ENCODE data around the gene DNAH8.
"Not testable (repeated sequence)": the region's sequence is repeated elsewhere in the genome, so short reads cannot be mapped to it uniquely, and the experiment has no call there.

Gene DNAH8

DNA sequence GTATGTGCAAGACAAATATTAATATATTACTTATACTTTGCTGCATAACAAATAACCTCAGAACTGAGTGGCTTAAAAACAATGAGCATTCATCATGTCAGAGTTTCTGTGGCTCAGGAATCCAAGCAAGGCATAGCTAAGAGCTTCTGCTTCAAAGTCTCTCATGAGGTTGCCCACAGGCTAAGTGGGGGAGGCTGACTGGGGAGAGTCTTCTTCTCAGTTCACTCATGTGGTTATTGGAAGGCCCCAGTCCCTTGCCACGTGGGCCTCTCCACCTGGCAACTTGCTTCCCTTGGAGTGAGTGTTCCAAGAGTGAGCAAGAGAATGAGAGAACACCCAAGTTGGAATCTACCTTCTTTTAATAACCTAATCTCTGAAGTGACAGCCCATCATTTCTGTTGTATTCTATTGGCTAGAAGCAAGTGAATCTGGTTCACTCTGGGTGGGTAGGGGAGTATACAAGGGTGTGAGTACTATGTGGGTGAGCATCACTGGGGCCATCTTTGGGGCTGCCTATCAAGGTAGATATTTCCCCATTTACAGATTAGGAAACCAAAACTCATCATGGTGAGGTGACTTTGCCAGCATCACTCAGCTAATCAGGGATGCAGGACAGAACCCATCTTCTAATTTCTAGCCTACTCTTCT, 36.0 kb downstream of the DNAH8 start:
- no peak for DNase-seq

GRCh38 chr6:38753707-38754106, 38.6 kb downstream of the DNAH8 start:
- DNase-seq = no peak

DNA sequence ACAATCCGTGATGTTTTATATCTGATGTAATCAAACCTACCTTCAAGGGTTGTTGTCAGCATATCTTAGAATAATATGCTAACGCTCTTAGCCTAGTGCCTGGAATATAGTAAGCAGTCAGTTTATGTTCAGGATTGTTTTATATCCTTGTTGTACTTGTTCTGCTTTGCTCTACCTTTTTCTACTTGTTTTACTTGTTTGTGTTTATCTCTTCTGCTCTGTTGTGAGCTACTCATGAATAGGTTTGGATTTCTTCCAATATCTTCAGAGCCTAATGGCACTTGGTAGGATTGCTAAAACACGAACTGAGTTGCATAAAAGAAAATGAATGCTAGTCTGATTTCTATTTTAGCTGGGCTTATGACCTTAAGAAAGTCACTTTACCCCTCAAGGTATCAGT, 40.1 kb downstream of the DNAH8 start:
- no peak for DNase-seq

GRCh38 chr6:38755874-38756273, 40.8 kb downstream of the DNAH8 start:
- DNase-seq = no peak

- DNase-seq = no peak
Observed at GRCh38 chr6:38760097-38760496, 45.0 kb downstream of the DNAH8 start.

GRCh38 chr6:38762848-38763247, 47.7 kb downstream of the DNAH8 start:
- no peak for DNase-seq

- DNase-seq = no peak
Observed at GRCh38 chr6:38767560-38767959, 52.4 kb downstream of the DNAH8 start.

DNA sequence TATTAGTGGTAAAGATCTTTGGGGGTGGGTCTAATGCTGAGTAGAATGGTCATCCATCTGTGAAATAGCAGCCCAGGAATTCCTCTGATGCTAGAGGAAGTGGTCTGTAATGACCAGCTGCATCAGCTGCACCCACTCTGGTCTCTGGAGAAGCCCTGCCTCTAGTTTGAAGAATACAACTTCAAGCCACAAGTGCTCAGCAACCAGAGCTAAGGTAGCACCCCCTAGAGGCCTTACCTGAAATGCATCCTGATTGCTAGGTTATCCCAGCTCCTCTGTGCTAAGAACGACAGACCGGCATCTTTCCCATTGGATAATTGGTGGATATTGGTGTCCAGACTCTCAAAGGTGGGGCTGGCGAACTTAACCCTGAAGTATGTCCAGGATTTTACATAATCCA, 58.2 kb downstream of the DNAH8 start:
- DNase-seq = no peak

- no peak for DNase-seq
Observed at GRCh38 chr6:38774929-38775707, 60.0 kb downstream of the DNAH8 start.

DNA sequence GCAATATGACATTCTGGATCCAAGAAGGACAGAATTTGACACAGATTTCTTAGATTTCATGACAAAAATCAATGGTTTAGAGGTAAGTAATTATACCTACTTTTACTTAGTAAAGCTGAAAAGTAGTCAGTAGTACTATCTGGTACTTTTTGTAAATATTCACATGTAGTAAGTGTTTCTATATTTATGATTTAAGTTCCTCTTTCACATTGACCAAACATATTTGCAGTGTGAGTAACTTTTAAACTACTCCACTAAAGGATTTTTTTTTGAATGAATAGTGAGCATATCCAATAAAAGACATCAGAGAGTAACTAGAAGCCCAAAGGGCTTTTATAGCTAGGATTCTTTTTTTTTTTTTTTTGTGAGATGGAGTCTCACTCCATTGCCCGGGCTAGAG, 60.8 kb downstream of the DNAH8 start:
- DNase-seq = no peak

- no peak for DNase-seq
Observed at GRCh38 chr6:38776515-38776914, 61.4 kb downstream of the DNAH8 start.

DNA sequence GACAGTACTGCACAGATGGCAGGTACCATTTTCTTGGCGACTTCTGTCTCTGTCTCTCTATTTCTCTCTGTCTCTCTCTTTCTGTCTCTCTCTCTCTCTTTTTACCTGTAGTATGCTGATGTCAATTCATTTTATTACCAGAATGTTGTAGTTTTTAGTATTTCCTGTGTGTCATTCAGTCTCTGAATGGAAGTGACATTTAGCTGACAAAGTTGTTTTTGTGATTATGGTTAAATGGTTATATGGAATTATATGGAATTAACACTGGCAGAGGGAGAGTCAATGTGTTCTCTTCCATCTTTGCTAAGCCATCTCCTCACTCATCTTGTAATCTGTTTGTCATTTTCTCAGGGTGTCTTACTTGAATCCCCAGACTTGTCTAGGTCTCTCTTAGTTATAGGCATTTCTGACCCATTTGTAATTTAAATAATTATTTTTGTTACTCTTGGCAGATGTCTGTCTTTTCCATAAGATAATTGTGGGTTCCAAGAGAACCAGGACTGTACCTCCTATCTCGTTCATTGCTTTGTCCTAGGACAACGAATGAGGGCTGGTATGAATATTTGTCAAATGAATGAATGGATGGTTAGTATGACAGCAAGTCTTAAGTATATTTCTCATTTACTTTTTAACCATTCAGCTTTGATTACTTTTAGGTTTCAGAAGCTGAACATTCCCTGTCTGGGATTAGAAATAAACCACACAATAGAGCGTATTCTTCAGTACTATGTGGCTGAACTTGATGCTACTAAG, 64.4 kb downstream of the DNAH8 start:
- DNase-seq = no peak

- no peak for DNase-seq
Observed at GRCh38 chr6:38782616-38783015, 67.5 kb downstream of the DNAH8 start.

- no peak for DNase-seq
Observed at GRCh38 chr6:38783443-38784228, 68.5 kb downstream of the DNAH8 start.

DNA sequence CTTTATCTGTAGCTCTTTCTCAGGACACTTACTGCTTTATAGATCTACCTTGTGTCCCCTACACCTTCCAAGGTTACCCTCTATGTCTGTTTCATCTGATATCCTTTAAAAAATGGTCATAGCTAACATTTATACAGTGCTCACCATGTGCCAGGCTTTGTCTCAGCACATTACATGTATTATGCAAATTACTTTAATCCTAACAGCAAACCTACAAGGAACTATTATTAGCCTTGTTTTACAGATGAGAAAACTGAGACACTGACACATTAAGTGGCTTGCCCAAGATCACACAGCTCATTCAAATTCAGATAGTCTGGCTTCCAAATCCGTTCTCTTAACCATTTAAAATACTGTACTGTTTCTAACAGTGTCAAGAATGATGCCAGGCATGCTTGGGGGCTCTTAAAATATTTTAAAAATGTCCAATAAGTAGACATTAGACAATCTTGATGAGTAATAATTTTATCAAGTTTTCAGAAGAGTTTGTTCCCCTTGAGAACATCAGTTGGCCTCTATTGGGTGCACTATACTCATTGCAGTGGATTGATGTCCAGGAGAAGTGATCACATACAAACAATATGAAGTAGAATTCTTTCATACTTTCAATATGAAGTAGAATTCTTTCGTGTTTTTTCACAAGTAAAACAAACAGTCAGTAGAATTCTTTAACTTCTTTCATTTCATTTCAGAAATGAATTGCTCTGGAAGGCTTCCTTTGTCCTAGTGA, 69.6 kb downstream of the DNAH8 start:
- DNase-seq = no peak

GRCh38 chr6:38786486-38786885, 71.4 kb downstream of the DNAH8 start:
- no peak for DNase-seq

DNA sequence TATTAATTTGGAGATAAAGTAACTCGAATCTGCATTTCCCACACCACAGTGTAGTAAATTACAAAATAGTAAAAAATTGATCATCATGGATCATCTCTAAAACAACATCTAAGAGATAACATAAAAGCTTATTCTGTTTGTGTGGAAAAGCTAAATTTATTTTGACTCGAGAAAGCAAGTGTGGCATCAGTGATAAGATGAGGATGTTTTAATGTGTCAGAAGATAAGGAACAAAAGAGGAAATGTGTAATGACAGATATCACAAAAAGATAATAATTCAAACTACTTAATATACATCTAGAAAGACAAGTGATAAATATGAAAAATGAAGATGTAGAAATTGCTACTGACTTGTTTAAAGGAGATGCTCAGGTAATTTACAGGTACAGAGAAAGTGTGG, 74.1 kb downstream of the DNAH8 start:
- no peak for DNase-seq

DNA sequence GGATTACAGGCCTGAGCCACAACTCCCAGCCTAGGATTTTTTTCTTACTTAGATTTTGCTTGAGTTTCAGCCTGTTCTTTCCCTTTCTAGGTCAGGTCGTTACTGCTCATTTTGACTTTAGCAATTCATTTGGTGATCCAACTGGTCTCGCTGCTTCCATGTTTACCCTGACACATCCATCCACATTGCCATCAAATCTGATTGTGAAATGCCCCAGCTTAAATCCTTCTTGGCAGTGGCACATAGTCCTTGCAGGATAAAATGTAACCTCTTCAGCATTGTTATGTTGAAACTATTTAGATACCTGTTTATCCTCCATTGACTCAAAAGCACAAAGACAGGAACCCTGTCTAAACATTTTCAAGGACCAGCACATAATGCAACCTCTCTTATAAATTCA, 77.2 kb downstream of the DNAH8 start:
- DNase-seq = no peak

GRCh38 chr6:38794682-38795081, 79.6 kb downstream of the DNAH8 start:
- DNase-seq = no peak

DNA sequence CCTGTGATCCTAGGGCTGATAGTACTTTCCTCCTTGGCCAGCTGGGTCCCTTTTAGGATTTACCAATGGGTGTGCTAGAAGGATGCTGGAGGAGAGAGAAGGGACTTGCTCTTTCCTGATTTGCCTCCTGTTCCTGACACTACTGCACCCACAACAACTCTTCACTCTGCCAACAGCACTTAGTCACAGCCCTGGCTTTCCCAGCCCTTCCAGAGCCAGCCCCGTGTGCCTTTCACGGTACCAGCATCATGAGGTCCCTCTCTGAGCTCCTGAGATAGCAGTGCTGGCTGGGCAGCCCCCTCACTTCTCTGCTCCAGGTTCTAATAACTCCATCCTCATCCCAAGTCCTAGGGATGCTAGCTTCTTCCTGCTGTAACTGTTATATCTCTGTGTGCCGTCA, 80.9 kb downstream of the DNAH8 start:
- no peak for DNase-seq

GRCh38 chr6:38796437-38796836, 81.3 kb downstream of the DNAH8 start:
- DNase-seq = not testable (repeated sequence)

GRCh38 chr6:38796850-38797249, 81.7 kb downstream of the DNAH8 start:
- DNase-seq = no peak
